GM21786 (cell line): Measurements from ENCODE around the gene HSF5.
"Not testable (repeated sequence)": the region's sequence is repeated elsewhere in the genome, so short reads cannot be mapped to it uniquely, and the experiment has no call there.

Source experiments
- ATAC-seq: cut with Tn5 transposase; IDR thresholded peaks from one replicate; pipeline ENCODE4 v1.9.1; 2021; ENCODE audit not compliant: unreplicated experiment

HSF5 gene

DNA sequence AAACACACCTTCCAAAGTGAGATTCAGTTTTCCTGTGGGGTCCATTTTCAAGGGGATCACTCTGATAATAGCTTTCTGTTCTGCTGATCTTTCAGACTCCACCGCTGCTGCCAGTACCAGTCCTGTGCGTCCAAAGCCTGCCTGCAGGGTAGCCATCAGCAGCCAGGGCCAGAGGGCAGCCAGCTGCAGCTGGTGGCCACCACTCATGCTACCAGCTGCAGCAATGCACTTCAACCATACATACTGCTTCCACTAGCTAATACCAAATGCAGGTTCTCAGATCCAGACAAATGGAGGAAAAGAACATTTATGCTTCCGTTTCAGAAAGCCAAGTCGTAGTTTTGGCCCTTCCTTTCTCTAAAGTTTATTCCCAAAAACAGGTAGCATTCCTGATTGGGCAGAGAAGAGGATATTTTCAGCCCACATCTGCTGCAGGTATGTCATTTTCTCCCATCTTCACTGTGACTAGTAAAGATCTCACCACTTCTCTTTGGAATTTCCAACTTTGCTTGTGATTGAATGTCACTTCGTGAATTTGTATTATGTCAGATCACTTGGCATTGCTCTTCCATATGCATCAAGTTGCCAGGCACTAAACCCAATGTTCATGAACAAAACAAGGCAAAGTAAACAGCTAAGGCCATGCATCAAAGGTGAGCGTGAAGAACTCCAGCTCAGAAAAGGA lies 72.7 kb downstream of the HSF5 start:
- ATAC-seq: no peak

DNA sequence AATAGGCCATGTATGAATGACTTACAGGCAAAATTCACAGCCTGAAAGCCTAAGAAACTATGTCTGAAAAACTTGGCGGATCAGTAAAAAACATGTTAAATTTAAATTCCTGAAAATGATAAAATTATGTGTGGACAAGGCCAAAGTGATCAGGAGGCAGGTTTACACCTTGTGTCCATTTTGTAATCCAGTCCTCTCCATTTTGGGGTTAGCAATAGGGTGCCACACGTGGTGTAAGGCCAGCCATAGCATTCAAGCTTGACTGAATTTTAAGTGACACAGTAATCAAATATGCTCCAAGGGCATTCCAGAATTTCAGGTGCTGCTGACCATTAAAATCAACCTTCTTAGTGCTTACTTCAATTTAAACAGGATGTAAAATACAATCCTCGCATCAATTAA lies 73.6 kb downstream of the HSF5 start:
- ATAC-seq: no peak

DNA sequence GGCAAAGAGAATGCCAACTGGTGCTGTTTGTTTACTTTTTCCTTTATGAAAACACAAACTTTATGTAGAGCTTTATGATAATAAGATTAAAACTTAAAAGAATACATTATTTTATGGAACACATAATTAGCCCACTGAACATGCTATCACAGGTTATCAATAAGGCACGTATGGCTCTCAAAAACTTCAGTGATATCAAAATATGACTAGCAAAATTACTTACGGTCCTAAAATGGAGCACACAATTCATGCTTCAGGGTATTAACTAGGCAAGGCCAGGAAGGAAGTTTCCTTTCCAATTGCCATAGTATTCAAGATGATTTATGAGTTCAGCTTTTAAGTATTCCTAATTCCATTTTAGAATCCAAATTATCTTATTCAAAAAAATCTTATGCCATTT lies 74.5 kb downstream of the HSF5 start:
- no peak for ATAC-seq

DNA sequence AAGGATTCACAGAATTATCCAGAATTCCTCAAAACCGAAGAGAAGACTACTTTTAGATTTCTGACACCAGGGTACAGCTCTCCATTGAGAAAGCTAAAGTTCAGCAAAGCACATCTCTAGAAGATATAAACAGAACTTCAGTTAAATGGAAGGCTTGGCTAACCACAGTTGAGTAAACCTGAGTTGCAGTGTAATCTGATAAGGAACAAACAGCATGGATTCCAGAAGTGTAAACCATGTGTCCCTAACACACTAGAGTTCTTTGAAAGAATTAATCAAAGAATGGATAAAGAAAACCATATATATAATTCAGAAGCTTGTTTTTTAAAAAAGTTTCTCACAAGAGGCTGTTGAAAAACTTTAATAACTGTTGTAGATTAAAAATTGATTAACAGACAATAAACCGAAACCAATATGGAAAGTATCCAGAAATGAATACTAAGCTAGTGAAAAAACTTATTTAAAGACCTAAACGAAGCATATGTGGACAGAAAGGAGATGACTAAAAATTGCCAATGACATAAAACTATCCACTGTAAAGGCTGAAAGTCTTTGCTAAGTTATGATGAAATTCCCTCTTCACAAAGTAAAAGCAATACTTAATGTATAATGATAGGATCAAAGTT lies 75.1 kb downstream of the HSF5 start:
- ATAC-seq: no peak

DNA sequence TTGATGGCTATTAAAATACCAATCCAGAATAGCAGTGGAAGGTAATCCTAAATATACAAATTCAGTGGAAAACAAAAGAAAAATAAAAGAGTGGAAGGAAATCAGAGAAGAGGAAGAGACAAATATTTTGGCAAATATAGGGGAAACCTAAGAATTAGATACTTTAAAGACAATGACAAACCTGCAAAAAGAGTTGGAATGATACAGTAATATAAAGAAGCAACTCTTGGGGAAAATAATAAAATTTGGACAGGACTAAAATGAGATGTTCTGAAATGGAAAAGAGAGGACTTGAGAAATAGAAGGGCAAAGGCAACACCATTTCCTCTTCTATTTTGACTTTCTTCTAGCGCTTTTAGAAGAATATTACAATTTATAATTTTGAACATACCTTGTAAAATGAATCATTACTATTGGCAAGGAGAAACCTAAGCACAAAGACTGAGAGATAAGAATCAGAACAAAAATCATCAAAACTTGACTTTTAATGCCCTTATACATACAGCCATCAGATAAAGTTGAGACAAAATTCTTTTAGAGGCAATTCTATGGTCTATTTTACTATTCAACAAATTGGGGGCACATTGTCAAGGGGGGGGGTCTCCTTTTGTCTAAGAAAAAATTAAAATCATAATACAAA lies 76.0 kb downstream of the HSF5 start:
- no peak for ATAC-seq

DNA sequence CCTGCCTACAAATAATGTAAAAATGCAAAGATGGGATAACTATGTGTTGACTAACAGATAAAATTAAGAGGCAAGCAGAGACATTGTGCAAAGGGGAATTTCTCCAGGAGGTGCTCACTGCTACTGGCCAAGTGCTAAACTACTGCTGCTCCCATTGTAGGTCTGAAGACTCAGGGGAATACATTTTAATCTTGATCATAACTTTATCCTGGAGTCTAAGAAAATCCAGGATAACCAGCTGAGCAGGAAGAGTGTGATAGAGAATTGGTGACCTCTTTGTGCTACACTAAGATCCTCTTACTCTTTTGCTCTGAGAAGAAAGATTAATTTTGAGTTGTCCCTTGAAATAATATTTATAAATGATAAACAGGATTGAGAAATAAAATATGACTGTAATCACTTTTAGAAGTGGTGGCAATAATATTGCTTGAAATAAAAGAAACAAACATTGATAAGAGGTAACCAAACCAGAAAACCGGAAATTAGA lies 76.8 kb downstream of the HSF5 start:
- no peak for ATAC-seq

DNA sequence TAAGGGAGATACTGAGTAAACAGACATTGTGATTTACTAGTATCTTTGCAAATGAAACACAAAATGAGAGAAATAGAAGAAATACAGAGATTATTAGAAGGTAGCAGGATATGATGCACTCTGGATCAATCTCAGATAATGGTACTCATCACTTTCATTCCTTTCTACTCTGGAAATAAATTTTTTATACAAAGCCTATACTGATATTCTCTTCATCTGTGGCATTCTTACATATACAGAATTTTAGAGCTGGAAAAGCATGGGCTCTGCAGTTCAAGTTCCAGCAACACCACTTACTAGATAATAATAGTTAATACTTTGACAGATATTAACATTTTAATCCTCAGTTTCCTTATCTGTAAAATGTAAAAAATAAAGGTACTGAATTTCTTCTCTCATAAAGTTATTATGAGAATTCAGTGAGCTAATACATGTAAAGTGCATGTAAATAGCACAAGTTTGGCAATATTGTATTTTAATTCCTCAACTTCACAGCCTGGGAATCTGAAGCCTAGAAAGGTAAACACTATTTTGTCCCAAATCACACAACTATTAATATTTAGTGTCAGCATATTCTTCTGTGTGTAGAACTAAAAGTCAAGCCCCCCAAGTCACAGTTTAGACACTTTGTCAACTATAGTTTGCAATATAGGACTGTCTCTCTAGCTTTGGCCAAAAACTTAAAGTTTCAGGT lies 77.3 kb downstream of the HSF5 start:
- ATAC-seq: no peak

DNA sequence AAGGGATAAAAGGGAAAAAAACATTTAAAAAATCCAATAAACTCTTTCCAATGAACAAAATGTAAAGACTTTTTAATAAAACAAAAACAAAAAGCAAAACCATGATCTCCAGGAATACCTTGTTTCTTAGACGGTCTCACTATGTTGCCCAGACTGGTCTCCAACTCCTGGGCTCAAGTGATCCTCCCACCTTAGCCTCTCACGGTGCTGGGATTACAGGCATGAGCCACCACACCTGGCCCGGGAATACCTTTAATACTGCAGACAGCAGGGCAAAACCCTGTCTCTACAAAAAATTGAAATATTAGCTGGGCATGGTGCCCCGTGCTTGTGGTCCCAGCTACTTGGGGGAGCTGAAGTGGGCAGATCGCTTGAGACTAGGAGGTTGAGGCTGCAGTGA lies 78.8 kb downstream of the HSF5 start:
- ATAC-seq: no peak

DNA sequence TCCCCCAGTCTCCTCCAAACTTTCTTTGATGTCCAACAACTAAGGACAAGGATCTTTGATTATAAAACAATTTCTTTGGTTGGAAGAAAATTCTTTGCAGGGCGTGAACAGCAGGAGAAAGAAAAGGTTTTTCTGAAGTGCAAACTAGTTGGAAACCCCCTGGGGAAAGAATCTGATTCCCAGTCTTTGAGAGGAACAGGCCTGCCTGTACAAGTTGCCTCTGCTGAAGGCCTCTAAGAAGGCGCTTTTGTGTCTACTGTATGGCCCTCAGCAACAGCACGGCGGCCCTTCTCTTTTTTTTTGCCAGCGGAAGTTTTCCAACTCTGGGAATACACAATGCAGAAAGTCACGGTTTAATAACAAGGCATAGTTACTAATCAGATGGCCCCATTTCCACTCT lies 84.9 kb downstream of the HSF5 start:
- ATAC-seq: no peak

DNA sequence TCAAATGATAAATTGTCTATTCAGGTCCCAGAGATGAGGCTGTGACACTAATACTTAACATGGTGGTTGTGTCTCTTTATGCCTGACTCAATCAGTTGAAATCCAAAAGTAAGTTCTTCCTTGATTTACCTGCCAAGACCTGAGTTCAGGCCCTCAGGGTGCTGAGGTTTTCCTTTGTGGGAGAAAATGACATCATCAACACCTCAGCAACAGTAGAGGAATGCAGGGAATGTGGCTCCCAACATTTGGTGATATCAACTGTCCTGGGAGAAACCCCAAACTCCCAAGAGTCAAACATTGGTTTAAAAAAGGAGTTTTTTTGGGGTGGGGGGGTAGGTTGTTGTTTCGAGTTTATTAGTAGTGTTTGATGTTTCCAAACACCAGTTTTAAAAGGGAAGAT lies 85.5 kb downstream of the HSF5 start:
- ATAC-seq: no peak

DNA sequence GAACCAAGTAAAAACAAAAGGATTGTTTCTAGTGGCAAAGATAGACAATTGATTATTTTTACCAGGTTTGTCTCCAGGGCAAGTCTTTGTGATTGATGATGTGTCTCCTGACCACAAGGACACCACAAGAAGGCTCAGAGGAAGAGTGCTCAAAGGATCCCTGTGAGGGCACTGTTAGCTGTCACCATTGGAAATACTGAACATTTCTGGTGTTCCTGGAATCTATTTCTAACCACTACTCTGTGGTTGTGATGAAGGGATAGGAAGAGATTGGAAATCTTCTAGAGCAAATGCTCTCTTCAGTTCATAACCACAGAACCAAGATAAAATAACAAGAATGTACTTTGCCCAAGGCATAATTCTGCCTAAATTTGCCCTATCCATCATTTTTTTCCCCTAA lies 86.2 kb downstream of the HSF5 start:
- ATAC-seq: no peak

DNA sequence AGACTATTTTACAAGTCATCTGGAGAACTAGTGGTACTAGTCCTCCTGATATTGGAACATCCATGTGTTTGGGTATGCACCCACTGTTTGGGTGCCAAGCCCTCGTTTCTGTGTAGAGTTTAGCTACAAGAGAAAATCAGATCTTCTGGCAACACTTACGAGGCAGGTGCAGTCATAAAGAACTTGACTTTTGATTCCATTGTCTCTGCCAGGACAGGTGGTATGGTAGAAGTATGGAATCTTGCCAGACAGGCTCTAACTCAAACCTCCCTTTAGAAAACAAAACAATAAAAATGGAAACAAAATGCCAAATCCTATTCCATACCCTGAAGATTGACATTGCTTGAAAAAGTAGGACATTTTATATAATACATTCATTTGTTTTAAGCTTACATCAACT lies 86.9 kb downstream of the HSF5 start:
- no peak for ATAC-seq

DNA sequence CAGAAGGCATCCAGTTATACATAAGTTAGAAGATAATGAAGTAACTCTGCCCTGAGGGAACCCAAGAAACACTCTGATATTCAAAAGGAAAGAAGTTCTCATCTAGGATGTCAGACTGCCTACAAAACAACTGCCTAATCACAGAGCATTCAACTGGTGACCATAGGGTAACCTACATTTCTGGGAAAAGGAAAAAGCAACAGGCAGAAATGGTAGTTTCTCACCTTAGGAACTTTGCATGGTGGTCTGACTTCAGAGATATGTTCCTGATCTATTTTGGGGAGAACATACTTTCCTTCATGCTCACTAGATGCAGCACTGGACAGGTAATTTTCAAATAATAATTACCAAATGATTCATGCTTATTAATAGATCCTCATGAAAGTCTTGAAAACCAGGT lies 87.4 kb downstream of the HSF5 start:
- ATAC-seq: no peak

DNA sequence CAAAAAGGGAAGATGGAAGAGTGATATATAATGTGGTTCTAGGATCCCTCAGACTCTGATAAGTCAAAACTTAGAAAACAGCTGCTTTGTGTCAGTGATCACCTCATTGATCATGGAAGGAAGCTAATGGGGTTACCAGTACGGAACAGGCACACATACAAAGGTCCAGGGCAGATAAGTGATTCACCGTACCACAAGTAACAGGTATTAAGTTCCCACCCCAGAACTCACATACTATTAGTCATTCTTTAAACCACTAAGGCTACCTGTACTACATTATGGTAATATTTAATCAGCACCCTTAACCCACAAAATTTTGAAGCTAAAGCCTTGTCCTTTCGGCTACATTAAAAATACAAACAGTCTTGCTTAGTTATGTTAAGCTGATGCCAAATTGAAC lies 88.2 kb downstream of the HSF5 start:
- ATAC-seq: no peak

DNA sequence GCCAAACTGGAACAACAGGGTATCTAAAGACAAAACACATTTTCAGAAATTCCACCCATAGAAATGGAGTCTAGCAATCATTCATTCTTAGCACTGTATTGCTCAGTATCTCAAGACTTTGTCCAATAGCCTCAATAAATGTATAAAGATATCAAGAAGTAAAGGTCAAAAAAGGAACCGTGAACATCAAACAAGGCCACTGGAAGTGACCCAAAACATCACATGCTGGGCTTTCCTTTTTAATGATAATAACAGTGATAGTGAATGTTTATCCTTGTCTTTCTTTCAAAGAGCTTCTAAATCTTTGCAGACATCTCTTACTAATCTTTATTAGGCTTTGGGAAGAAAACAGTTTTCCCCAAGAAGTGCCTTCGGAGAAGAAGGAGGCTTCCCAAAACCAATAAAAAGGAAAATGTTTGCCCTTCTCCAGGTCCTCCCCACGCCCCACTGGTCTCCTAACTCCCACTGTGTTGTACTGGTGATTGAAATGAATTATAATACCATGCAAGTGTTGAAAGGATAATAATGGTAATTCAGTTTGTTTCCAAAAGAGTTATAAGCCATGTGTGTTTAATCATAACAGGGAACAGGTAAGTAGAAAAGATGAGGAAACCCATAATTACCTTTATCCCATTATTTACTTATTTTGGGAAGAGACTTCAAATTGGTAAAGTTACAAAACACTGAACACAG lies 89.5 kb downstream of the HSF5 start:
- no peak for ATAC-seq

DNA sequence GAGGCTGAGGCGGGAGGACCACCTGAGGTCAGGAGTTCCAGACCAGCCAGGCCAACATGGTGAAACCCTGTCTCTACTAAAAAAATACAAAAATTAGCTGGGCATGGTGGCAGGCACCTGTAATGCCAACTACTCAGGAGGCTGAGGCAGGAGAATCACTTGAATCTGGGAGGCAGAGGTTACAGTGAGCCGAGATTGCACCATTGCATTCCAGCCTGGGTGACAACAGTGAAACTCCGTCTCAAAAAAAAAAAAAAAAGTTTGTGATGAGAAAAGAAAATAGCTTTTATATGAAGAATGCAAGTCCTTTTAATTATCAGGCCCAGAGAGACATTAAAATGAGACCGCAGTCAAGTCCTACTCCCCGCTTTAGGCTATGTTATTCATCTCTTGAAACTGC lies 90.8 kb downstream of the HSF5 start:
- ATAC-seq: not testable (repeated sequence)

DNA sequence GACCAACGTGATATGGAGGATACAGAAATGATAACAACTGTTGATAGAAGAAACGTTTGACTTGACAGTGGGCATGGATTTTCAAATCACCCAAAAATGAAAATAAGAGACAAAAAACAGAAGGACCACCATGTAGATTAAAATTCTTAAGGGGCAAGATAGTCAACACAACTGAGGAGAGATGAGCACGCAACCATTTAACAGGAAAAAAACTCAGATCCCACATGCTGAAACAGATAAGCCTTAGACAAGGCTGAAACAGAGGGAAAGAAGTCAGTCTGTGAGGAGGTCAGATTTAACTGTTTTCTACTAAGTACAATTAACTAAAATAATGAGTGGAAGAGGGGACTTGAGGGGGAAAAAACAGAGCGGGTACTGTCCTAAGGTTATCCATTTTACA lies 92.0 kb downstream of the HSF5 start:
- ATAC-seq: no peak

DNA sequence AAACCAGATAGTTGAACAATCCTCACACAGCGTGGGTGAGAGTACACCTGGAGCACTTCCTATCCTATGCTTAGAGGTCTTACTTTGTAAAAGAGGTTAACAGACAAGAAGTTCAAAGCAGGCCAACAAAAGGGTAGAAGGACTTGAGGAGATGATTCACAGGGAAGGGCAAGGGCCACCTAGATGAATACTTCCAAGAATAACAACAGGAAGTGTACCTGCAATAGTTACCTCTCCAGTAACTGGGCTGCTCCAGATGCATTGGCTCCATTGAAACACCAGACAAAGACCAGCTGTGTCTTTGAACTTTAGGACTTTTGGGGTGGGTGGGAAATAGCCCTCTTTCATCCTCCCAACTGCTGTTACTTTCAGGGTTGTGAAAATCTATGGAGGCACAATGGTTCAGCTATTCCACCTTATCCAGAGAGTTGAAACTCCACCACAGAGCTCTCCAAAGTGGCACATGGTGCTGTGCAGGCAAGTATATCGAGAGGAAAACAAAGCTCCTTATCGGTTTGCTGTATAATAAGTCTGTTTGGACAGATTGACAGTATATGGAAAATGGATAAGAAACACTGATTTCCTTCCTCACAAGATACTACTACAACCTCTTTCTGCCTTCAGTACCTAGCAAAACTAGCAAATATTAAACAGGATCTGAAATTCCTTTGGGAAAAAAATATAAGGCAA lies 93.5 kb downstream of the HSF5 start:
- ATAC-seq: no peak

DNA sequence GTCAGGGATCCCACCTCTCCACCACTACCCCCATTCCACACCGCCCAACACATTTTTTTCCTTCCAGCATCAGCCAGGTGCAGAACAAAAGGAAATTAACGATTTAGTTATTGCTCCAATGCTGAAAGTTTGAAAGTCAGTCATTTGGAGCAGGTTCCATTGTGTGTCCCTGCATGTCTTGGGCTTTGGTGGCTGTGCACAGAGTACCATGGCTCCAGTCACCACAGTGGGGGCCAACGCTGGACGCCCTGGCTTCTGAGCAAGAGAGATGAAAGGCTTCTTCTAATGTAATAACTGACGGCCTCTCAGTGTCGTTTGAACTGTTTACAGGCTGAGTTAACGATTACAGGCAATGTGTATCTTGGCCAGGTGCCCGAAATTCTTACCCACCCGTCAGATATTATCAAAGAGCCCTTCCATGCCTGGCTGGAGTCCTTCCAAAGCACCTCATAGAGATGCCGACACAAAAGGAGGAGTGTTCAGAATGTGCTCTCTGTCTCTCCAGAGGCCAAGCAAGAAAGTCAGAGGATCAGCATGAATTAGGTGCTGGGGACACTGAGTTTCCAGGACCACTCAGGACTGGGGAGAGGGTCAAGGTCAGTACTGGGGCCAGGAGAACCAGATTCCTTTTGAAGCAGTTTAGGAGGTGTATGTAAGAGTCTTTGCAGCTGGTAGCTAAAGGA lies 96.8 kb downstream of the HSF5 start:
- no peak for ATAC-seq

DNA sequence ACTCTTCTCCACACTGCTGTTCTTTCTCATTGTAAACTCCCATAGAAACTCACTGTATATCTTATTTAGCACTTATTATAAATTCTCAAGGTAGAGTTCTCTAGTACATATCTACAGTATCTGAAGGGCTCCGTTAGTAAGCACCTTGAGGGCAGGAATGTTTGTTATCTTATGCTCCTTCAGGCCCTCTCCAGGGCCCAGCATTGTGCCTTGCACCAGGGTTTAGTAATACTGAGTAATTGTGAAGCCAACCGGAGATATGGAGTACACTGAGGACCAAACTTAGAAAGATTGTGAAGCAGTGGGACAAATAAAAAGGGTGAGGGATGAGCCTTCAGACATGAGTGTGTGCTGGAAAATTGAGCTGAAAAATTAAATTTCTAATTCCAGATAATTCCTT lies 97.3 kb downstream of the HSF5 start:
- ATAC-seq: no peak
